ENCODE results near the gene EEPD1. TPM values are rescaled to one million over a fixed set of nuclear protein-coding genes. Genes with fewer than 3 reads are reported as not detected.
A peak's percentile ranks its signal among the peaks of the same experiment; 100 is the strongest.

The EEPD1 gene
- total and polyA plus RNA-seq, 4 donors, result 2.3 to 12.3 (median 7.1) TPM

- TF ChIP-seq HNF4A (conservative IDR thresholded peaks at IDR 0.05) (peak in 1 of 2 donors; percentile 12), FOXA2 (IDR thresholded peaks at IDR 0.05) (no peak), RXRA (IDR thresholded peaks at IDR 0.05) (peak in 1 of 2 donors; percentile 51), TAF1 (conservative IDR thresholded peaks at IDR 0.05) (no peak), FOXA1 (IDR thresholded peaks at IDR 0.05) (no peak), GABPA (IDR thresholded peaks at IDR 0.05 in 1 of 2, conservative IDR thresholded peaks at IDR 0.05 in 1 of 2) (no peak), YY1 (IDR thresholded peaks at IDR 0.05) (no peak)
- DNase-seq (ENCODE audit: low spot score), result no peak
- H3K4me3 ChIP-seq (ENCODE audit: low read depth in 1 of 3, low read length in 3 of 3), result no peak overlapping the region
These were observed 14.5 kb downstream of the EEPD1 start for GRCh38 chr7:36167403-36168050.

GRCh38 chr7:36171503-36171902, 18.4 kb downstream of the EEPD1 start:
- H3K36me3 ChIP-seq (ENCODE audit: control insufficient read depth in 4 of 4, insufficient read depth in 3 of 4, low read depth in 1 of 4, low read length in 3 of 4), result no peaks in the 10 kb centered on the region
- WGBS, result 66% methylated on average over 2 of the region's 2 CpGs
- DNase-seq (ENCODE audit: low spot score), result no peak

More at GRCh38 chr7:36167403-36168050, 14.5 kb downstream of the EEPD1 start:
- H3K36me3 ChIP-seq (ENCODE audit: control insufficient read depth in 4 of 4, insufficient read depth in 3 of 4, low read depth in 1 of 4, low read length in 3 of 4), result no peaks in the 10 kb centered on the region
- H3K27ac ChIP-seq (ENCODE audit: low read depth in 1 of 2, low read length in 2 of 2), result no peak overlapping the region
- H3K4me1 ChIP-seq (ENCODE audit: control insufficient read depth in 4 of 4, insufficient read depth in 4 of 4, low read length in 3 of 4), result peaks cover 1 to 16% (median 9%) of the 10 kb centered on the region in 4 donors
- no peak overlapping the region for H3K9ac ChIP-seq (ENCODE audit: low read depth in 1 of 2, low read length in 2 of 2)
- H3K9me3 ChIP-seq (ENCODE audit: control insufficient read depth in 4 of 4, low read length in 3 of 4), result no peaks in the 10 kb centered on the region
- H3K27me3 ChIP-seq (ENCODE audit: control insufficient read depth in 4 of 4, insufficient read depth in 4 of 4, low read length in 3 of 4), result no peaks in the 10 kb centered on the region
- 86% methylated on average over 12 of the region's 12 CpGs for WGBS

GRCh38 chr7:36175886-36176285, 22.8 kb downstream of the EEPD1 start:
- Histone ChIP-seq H3K27ac (ENCODE audit: low read depth in 1 of 2, low read length in 2 of 2) (no peak overlapping the region), H3K4me3 (ENCODE audit: low read depth in 1 of 3, low read length in 3 of 3) (no peak overlapping the region), H3K4me1 (ENCODE audit: control insufficient read depth in 4 of 4, insufficient read depth in 4 of 4, low read length in 3 of 4) (no peaks in the 10 kb centered on the region), H3K36me3 (ENCODE audit: control insufficient read depth in 4 of 4, insufficient read depth in 3 of 4, low read depth in 1 of 4, low read length in 3 of 4) (no peaks in the 10 kb centered on the region), H3K27me3 (ENCODE audit: control insufficient read depth in 4 of 4, insufficient read depth in 4 of 4, low read length in 3 of 4) (no peaks in the 10 kb centered on the region), H3K9me3 (ENCODE audit: control insufficient read depth in 4 of 4, low read length in 3 of 4) (no peaks in the 10 kb centered on the region), H3K9ac (ENCODE audit: low read depth in 1 of 2, low read length in 2 of 2) (no peak overlapping the region)
- 81% methylated on average over 8 of the region's 8 CpGs for WGBS
- no peak for TF ChIP-seq HNF4A (conservative IDR thresholded peaks at IDR 0.05)
- TF ChIP-seq SP1 (IDR thresholded peaks at IDR 0.05), result no peak
- TF ChIP-seq RAD21 (IDR thresholded peaks at IDR 0.05), result no peak
- TF ChIP-seq ZBTB33 (IDR thresholded peaks at IDR 0.05), result no peak
- TF ChIP-seq REST (IDR thresholded peaks at IDR 0.05), result no peak
- TF ChIP-seq MAX (IDR thresholded peaks at IDR 0.05), result no peak
- TF ChIP-seq FOXA2 (IDR thresholded peaks at IDR 0.05), result no peak
- TF ChIP-seq JUND (IDR thresholded peaks at IDR 0.05), result no peak
- DNase-seq (ENCODE audit: low spot score), result no peak

More at GRCh38 chr7:36171503-36171902, 18.4 kb downstream of the EEPD1 start:
- Histone ChIP-seq H3K4me1 (ENCODE audit: control insufficient read depth in 4 of 4, insufficient read depth in 4 of 4, low read length in 3 of 4) (peaks cover 0 to 13% (median 6%) of the 10 kb centered on the region in 4 donors), H3K27me3 (ENCODE audit: control insufficient read depth in 4 of 4, insufficient read depth in 4 of 4, low read length in 3 of 4) (no peaks in the 10 kb centered on the region), H3K9ac (ENCODE audit: low read depth in 1 of 2, low read length in 2 of 2) (no peak overlapping the region), H3K9me3 (ENCODE audit: control insufficient read depth in 4 of 4, low read length in 3 of 4) (no peaks in the 10 kb centered on the region), H3K27ac (ENCODE audit: low read depth in 1 of 2, low read length in 2 of 2) (no peak overlapping the region), H3K4me3 (ENCODE audit: low read depth in 1 of 3, low read length in 3 of 3) (no peak overlapping the region)
- TF ChIP-seq ATF3 (IDR thresholded peaks at IDR 0.05) (no peak), JUND (IDR thresholded peaks at IDR 0.05) (no peak)

Data from liver (tissue), 9 donors.